K562 (cell line): ENCODE measurements around the gene PODXL2. TPM values are rescaled to one million over a fixed set of nuclear protein-coding genes. Genes with fewer than 3 reads are reported as not detected.
A peak's percentile ranks its signal among the peaks of the same experiment; 100 is the strongest.

Experiments
- ATAC-seq: fragments of 200-7000 bp; cut with Tn5 transposase; 3 replicates; pipeline ENCODE4 v1.9.1; 2020; ENCODE audit warnings: moderate library complexity
- BruUV-seq: library from RNA; stranded (reverse); fragments of 400-500 nt; replicated peaks from 2 replicates; lab custom pipeline; 2021; lab: Mats Ljungman, UMichigan
- CTCF ChIA-PET: fragments of 300-600 bp; formaldehyde crosslinking; extraction: SDS; loops from one replicate; lab custom pipeline; 2021; ENCODE audit warnings: low intra/inter-chr PET ratio; lab: Yijun Ruan, JAX
- POLR2A ChIA-PET: fragments of 300-600, 350-650 bp; sonication (Branson Sonifier 250); formaldehyde crosslinking; extraction: SDS; loops from one replicate; lab custom pipeline; 2021; ENCODE audit warnings: antibody characterized with exemption, inconsistent platforms; lab: Yijun Ruan, JAX
- DNase-seq, 4 experiments: peaks; one replicate each; pipeline versions ENCODE4 v3.0.0 to v3.0.0-alpha.2; 2011 to 2018; ENCODE audit warnings: low spot score in 3 of 4, mixed read lengths in 3 of 4; ENCODE audit errors: extremely low read depth in 1 of 4
- FAIRE-seq: peaks from 2 replicates; lab custom pipeline; 2011; peaks lifted over from hg19 to GRCh38; lab: Jason Lieb, UNC
- H2AFZ ChIP-seq: 2 replicates; pipeline ENCODE4 v1.6.0; 2011; ENCODE audit warnings: low read depth, low read length, control low read depth, inconsistent platforms
- H3K27ac ChIP-seq: fragments of 200-600 bp; 3 replicates; pipeline ENCODE4 v1.8.0; 2011; ENCODE audit warnings: low read depth, mild to moderate bottlenecking, control low read depth, inconsistent platforms, low read length, moderate library complexity, mixed read lengths; ENCODE audit errors: extremely low read depth
- H3K27me3 ChIP-seq, 2 experiments: fragments of 300-600 bp in 1 of 2; 2 replicates in 1 of 2; 3 replicates in 1 of 2; pipeline versions ENCODE4 v1.6.0 to v1.8.0; 2011; ENCODE audit warnings: inconsistent platforms in 2 of 2, low read length in 2 of 2, mild to moderate bottlenecking in 1 of 2, mixed read lengths in 1 of 2, moderate library complexity in 1 of 2; ENCODE audit not compliant: control insufficient read depth in 2 of 2, insufficient read depth in 2 of 2
- H3K36me3 ChIP-seq: fragments of 300-600 bp; 3 replicates; pipeline ENCODE4 v1.8.0; 2011; ENCODE audit warnings: mild to moderate bottlenecking, low read length, inconsistent platforms; ENCODE audit not compliant: control insufficient read depth, insufficient read depth
- H3K4me1 ChIP-seq, 2 experiments: fragments of 200-600 bp in 1 of 2; replicated peaks in 1 of 2; 2 replicates in 1 of 2; 3 replicates in 1 of 2; pipeline versions ENCODE4 v1.5.1 to v1.8.0; 2011; ENCODE audit warnings: inconsistent platforms in 2 of 2, low read length in 2 of 2, mild to moderate bottlenecking in 1 of 2, mixed read lengths in 1 of 2, moderate library complexity in 1 of 2; ENCODE audit not compliant: control insufficient read depth in 2 of 2, insufficient read depth in 2 of 2
- H3K4me2 ChIP-seq: 2 replicates; pipeline ENCODE4 v1.6.1; 2011; ENCODE audit warnings: low read length, control low read depth, inconsistent platforms, mixed read lengths; ENCODE audit not compliant: insufficient read depth
- H3K4me3 ChIP-seq: fragments of 200-600 bp; sonication (generic), shearing (Covaris generic); 2 replicates; pipeline ENCODE4 v1.5.1; 2016; ENCODE audit warnings: control low read depth, inconsistent platforms
- H3K79me2 ChIP-seq: fragments of 200-600 bp; 3 replicates; pipeline ENCODE4 v1.8.0; 2011; ENCODE audit warnings: low read length, inconsistent platforms; ENCODE audit not compliant: control insufficient read depth, insufficient read depth
- H3K9ac ChIP-seq, 2 experiments: 2 replicates each; pipeline versions ENCODE4 v1.6.0 to v1.6.1; 2011; ENCODE audit warnings: low read depth in 2 of 2, low read length in 2 of 2, control low read depth in 1 of 2, inconsistent platforms in 1 of 2, mild to moderate bottlenecking in 1 of 2, mixed read lengths in 1 of 2; ENCODE audit not compliant: insufficient read depth in 1 of 2
- H3K9me1 ChIP-seq: one replicate; pipeline ENCODE4 v1.6.0; 2011; ENCODE audit warnings: inconsistent platforms, mild to moderate bottlenecking, low read length, moderate library complexity; ENCODE audit not compliant: control insufficient read depth, insufficient read depth
- H3K9me3 ChIP-seq: replicated peaks from 2 replicates; pipeline ENCODE4 v1.5.1; 2011; ENCODE audit warnings: low read depth, low read length, inconsistent platforms; ENCODE audit not compliant: control insufficient read depth, insufficient read depth
- H4K20me1 ChIP-seq: replicated peaks from 2 replicates; pipeline ENCODE4 v1.6.1; 2011; ENCODE audit warnings: low read length, inconsistent platforms, mixed read lengths; ENCODE audit not compliant: control insufficient read depth, insufficient read depth
- CEBPG ChIP-seq, 3 experiments: fragments of 200-800 bp in 1 of 3; sonication (Bioruptor generic) in 1 of 3; sonication (generic) in 1 of 3; formaldehyde crosslinking in 1 of 3; IDR thresholded peaks in 2 of 3; conservative IDR thresholded peaks in 1 of 3; 2 replicates each; pipeline versions ENCODE4 v1.6.1 to v1.8.0; 2016 to 2022; ENCODE audit warnings: missing compliant biosample characterization in 2 of 3, missing genetic modification characterization in 2 of 3, mild to moderate bottlenecking in 1 of 3, missing genetic modification reagents in 1 of 3
- MCM3 ChIP-seq: fragments of 450-650 bp; IDR thresholded peaks from 2 replicates; pipeline ENCODE4 v1.6.1; 2016
- MXI1 ChIP-seq: IDR thresholded peaks from 2 replicates; pipeline ENCODE4 v1.6.1; 2011; ENCODE audit warnings: low read depth, mild to moderate bottlenecking, improper control_type of control experiment, low read length
- NUFIP1 ChIP-seq: fragments of 450-650 bp; IDR thresholded peaks from 2 replicates; pipeline ENCODE4 v1.6.1; 2018; ENCODE audit not compliant: partially characterized antibody
- RAD51 ChIP-seq: fragments of 450-650 bp; IDR thresholded peaks from 2 replicates; pipeline ENCODE4 v1.7.1; 2016; ENCODE audit warnings: low read depth, mild to moderate bottlenecking, borderline replicate concordance
- ZNF197 ChIP-seq: fragments of 200-800 bp; sonication (Bioruptor generic); IDR thresholded peaks from 2 replicates; pipeline ENCODE4 v1.6.1; 2016; ENCODE audit warnings: low read depth, missing genetic modification characterization, missing compliant biosample characterization
- WGBS: fragments of 100-300 bp; shearing (Covaris generic); methylation state at CpG from one replicate; pipeline ENCODE4 v1.1.6; 2016; ENCODE audit warnings: low coverage, mixed read lengths; ENCODE audit not compliant: insufficient coverage; ENCODE audit errors: missing lambda C conversion rate; 5-methylcytosine and 5-hydroxymethylcytosine counted together
- in situ Hi-C: fragments of 300-500 bp; cut with MboI; formaldehyde crosslinking; loops from 4 replicates; pipeline ENCODE4 v1.15.0; 2018; ENCODE audit warnings: inconsistent platforms, mixed read lengths
- intact Hi-C: fragments of 100-400 bp; cut with micrococcal nuclease; formaldehyde crosslinking; loops from 2 replicates; pipeline ENCODE4 v1.14.2; 2022
- polyA plus RNA-seq, 8 experiments: library from polyadenylated mRNA; depleted of rRNA in 4 of 8; stranded (reverse) in 5 of 8; unstranded in 3 of 8; fragments of >200 nt; fragmentation: Nextera tagmentation in 2 of 8; fragmentation: Illumina TruSeq in 1 of 8; extraction: Ambion mirVana in 2 of 8; extraction: Trizol in 1 of 8; gene quantifications; 2 replicates each; pipeline versions ENCODE4 v1.2.1 to v1.2.3, GENCODE V29; 2011 to 2014; ENCODE audit warnings: inconsistent platforms in 1 of 8, missing spikeins in 1 of 8
- total RNA-seq, 7 experiments: library from RNA; depleted of rRNA in 6 of 7; stranded (reverse); fragments of >200 nt in 6 of 7; fragmentation: Illumina TruSeq in 2 of 7; extraction: Trizol in 2 of 7; gene quantifications; 2 replicates each; pipeline versions ENCODE4 v1.2.1 to v1.2.3, GENCODE V29; 2011 to 2021; ENCODE audit warnings: low replicate concordance in 1 of 7

PODXL2 gene
- total and polyA plus RNA-seq, 9 of the 15 experiments (the other 6 are each of a cell fraction or from before 2014, with no cell fraction given) = 0.03 to 52.5 (median 21.9) TPM

GRCh38 chr3:127716384-127716783, 87.4 kb downstream of the PODXL2 start (continued):
- TF ChIP-seq CEBPG (CRISPR knock-in tag; IDR thresholded peaks at IDR 0.05) (no peak), CEBPG (tag; conservative IDR thresholded peaks at IDR 0.05 in 1 of 2, IDR thresholded peaks at IDR 0.05 in 1 of 2) (no peak), RAD51 (0 out of 2 replicates have a peak, but pooled peaks have one; percentile 16)
- TF ChIP-seq, all 486 proteins: peak for 3

GRCh38 chr3:127717357-127718244, 88.6 kb downstream of the PODXL2 start:
- ChIA-PET POLR2A (no interaction called here), CTCF (no interaction called here)
- Histone ChIP-seq H3K79me2 (no peaks in the 10 kb centered on the region), H3K9ac (no peak overlapping the region), H4K20me1 (no peaks in the 10 kb centered on the region), H3K36me3 (no peaks in the 10 kb centered on the region), H3K27ac (no peak overlapping the region), H3K9me3 (no peaks in the 10 kb centered on the region), H3K27me3 (peaks cover 29 to 77% of the 10 kb centered on the region in 2 experiments), H3K4me3 (no peak overlapping the region), H3K4me1 (no peaks in the 10 kb centered on the region), H3K9me1 (no peaks in the 10 kb centered on the region), H2AFZ (no peak overlapping the region), H3K4me2 (no peak overlapping the region)
- in situ Hi-C loops = no loop called here
- BruUV-seq = no TSS peak
- no peak for TF ChIP-seq NUFIP1
- no peak for TF ChIP-seq MCM3
- TF ChIP-seq ZNF197 (CRISPR knock-in tag) = no peak
- TF ChIP-seq MXI1 = no peak
- ATAC-seq (no peak), FAIRE-seq (no peak), DNase-seq (no peak)
- WGBS = 2% methylated on average over 8 of the region's 14 CpGs
- intact Hi-C loops = no loop called here
